Lower leg skin (tissue), 4 donors: Measurements from ENCODE around the gene NSD1. TPM values are rescaled to one million over a fixed set of nuclear protein-coding genes. Genes with fewer than 3 reads are reported as not detected.

Experiments used
- DNase-seq, 2 donors: peaks; one replicate each; pipeline ENCODE4 v3.0.0-alpha.2; 2019; ENCODE audit warnings: low spot score in 2 of 2
- H3K4me3 ChIP-seq: fragments of 200-600 bp; sonication (generic); 2 replicates; pipeline ENCODE4 v1.5.1; 2017; ENCODE audit warnings: mild to moderate bottlenecking, low read depth; ENCODE audit not compliant: poor library complexity, severe bottlenecking
- POLR2A ChIP-seq, 2 donors: fragments of 450-650 bp; IDR thresholded peaks; one replicate each; pipeline ENCODE4 v1.6.1; 2016 to 2017; ENCODE audit warnings: antibody characterized with exemption in 2 of 2, mild to moderate bottlenecking in 1 of 2, moderate library complexity in 1 of 2
- WGBS, 2 donors: methylation state at CpG; one replicate each; pipeline ENCODE4 v1.1.5; 2018; 5-methylcytosine and 5-hydroxymethylcytosine counted together
- intact Hi-C: fragments of 100-400 bp; cut with DNase I; formaldehyde crosslinking; loops from one replicate; pipeline ENCODE4 v1.15.0; 2023; ENCODE audit warnings: low total_unique reads
- total RNA-seq, 4 donors: library from RNA; depleted of rRNA; stranded (reverse); fragments of >200 nt; gene quantifications; one replicate each; pipeline ENCODE4 v1.1.0, GENCODE V29; 2016
- TF ChIP-seq, protein P1 (sequence below), 3 donors: fragments of 450-650 bp; IDR thresholded peaks; one replicate each; pipeline ENCODE4 v1.5.1; 2016; ENCODE audit warnings: antibody characterized with exemption in 3 of 3, mild to moderate bottlenecking in 3 of 3, moderate library complexity in 2 of 3

The NSD1 gene
- total RNA-seq, 4 donors from 2014 or later = 25.1 to 36.8 (median 34.2) TPM

- WGBS, 2 donors = 88 to 92% methylated on average over 25 to 26 of the region's 29 CpGs
- intact Hi-C loops = no loop called here
- TF ChIP-seq, protein P1, sequence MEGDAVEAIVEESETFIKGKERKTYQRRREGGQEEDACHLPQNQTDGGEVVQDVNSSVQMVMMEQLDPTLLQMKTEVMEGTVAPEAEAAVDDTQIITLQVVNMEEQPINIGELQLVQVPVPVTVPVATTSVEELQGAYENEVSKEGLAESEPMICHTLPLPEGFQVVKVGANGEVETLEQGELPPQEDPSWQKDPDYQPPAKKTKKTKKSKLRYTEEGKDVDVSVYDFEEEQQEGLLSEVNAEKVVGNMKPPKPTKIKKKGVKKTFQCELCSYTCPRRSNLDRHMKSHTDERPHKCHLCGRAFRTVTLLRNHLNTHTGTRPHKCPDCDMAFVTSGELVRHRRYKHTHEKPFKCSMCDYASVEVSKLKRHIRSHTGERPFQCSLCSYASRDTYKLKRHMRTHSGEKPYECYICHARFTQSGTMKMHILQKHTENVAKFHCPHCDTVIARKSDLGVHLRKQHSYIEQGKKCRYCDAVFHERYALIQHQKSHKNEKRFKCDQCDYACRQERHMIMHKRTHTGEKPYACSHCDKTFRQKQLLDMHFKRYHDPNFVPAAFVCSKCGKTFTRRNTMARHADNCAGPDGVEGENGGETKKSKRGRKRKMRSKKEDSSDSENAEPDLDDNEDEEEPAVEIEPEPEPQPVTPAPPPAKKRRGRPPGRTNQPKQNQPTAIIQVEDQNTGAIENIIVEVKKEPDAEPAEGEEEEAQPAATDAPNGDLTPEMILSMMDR (IDR thresholded peaks at IDR 0.05) = no peak
- TF ChIP-seq POLR2A (IDR thresholded peaks at IDR 0.05) = no peak
- no peak for DNase-seq
- no peak overlapping the region for H3K4me3 ChIP-seq
These were observed 37.2 kb upstream of the NSD1 start for GRCh38 chr5:177096162-177097015.

GRCh38 chr5:177097016-177097985 is 36.3 kb upstream of the NSD1 start:
- H3K4me3 ChIP-seq = no peak overlapping the region
- 89 to 93% methylated on average over 29 to 30 of the region's 30 CpGs for WGBS, 2 donors
- intact Hi-C loops = no loop called here
- TF ChIP-seq POLR2A (IDR thresholded peaks at IDR 0.05) = no peak
- TF ChIP-seq, protein P1 (IDR thresholded peaks at IDR 0.05) = no peak
- no peak for DNase-seq

- H3K4me3 ChIP-seq = no peak overlapping the region
- 75 to 80% methylated on average over 6 of the region's 6 CpGs for WGBS, 2 donors
- intact Hi-C loops = no loop called here
- no peak for DNase-seq
- no peak for TF ChIP-seq POLR2A (IDR thresholded peaks at IDR 0.05)
- TF ChIP-seq, protein P1 (IDR thresholded peaks at IDR 0.05) = no peak
These were observed 35.5 kb upstream of the NSD1 start for GRCh38 chr5:177098120-177098469.

DNA sequence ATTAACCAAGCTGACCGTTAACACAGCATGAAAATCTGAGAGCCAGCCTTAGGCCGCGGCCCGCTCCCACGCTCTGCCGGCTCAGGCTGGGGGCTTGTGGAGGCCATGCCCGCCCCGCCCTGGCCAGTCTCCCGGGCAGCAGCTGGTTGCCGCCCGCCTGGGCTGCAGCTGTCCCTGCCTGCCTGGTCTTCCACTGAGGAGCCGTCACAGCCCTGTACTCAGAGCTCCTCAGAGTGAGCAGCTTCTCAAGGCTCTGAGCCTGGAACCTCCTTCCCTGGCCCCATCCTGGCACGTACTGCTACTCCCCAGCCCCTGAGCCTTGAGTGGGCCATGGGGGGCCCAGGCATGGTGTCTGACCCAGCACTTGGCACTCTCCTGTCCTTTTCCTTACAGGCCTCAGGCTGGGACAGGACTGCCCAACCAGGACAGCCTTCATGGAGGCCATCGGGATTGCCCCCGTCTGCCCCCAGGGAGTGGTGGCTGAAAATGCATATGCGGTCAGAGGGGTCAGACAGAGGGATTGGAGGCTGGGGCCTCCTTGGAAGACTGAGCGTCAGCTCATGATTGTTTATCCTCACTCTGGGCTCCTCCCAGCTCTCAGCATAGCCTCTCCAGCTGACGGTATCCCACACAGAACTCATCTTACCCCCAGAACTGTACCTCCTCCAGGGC is 35.0 kb upstream of the NSD1 start:
- intact Hi-C loops = no loop called here
- no peak for DNase-seq

More for the DNA sequence above, 35.0 kb upstream of the NSD1 start:
- TF ChIP-seq POLR2A (IDR thresholded peaks at IDR 0.05) = no peak
- TF ChIP-seq, protein P1 (IDR thresholded peaks at IDR 0.05) = no peak
- WGBS, 2 donors = 57 to 76% methylated on average over 17 to 18 of the region's 18 CpGs
- no peak overlapping the region for H3K4me3 ChIP-seq
